Esophagus (tissue), 2 donors: ENCODE measurements around the gene FOXF2. TPM values are rescaled to one million over a fixed set of nuclear protein-coding genes. Genes with fewer than 3 reads are reported as not detected.

ENCODE experiments used
- H3K27ac ChIP-seq, 2 donors: one replicate each; pipeline ENCODE4 v1.5.1; 2013; ENCODE audit warnings: low read depth in 2 of 2, mild to moderate bottlenecking in 2 of 2, inconsistent platforms in 1 of 2, low read length in 1 of 2, moderate library complexity in 1 of 2
- H3K27me3 ChIP-seq, 2 donors: one replicate each; pipeline ENCODE4 v1.6.1; 2013; ENCODE audit warnings: low read length in 2 of 2, control low read depth in 1 of 2, mild to moderate bottlenecking in 1 of 2; ENCODE audit not compliant: insufficient read depth in 2 of 2, control insufficient read depth in 1 of 2
- H3K36me3 ChIP-seq, 2 donors: one replicate each; pipeline ENCODE4 v1.6.1; 2013; ENCODE audit warnings: low read length in 1 of 2; ENCODE audit not compliant: control insufficient read depth in 2 of 2, insufficient read depth in 2 of 2
- H3K4me1 ChIP-seq, 2 donors: one replicate each; pipeline ENCODE4 v1.6.1; 2013; ENCODE audit warnings: low read length in 1 of 2; ENCODE audit not compliant: control insufficient read depth in 2 of 2, insufficient read depth in 2 of 2
- H3K4me3 ChIP-seq, 2 donors: one replicate each; pipeline ENCODE4 v1.5.1; 2013; ENCODE audit warnings: low read length in 2 of 2, mild to moderate bottlenecking in 2 of 2, low read depth in 1 of 2, moderate library complexity in 1 of 2
- H3K9me3 ChIP-seq, 2 donors: one replicate each; pipeline ENCODE4 v1.6.1; 2013; ENCODE audit warnings: mild to moderate bottlenecking in 2 of 2, low read depth in 1 of 2, low read length in 1 of 2, moderate library complexity in 1 of 2; ENCODE audit not compliant: control insufficient read depth in 2 of 2, insufficient read depth in 1 of 2
- WGBS, 2 donors: extraction: QIAGEN DNeasy Blood & Tissue Kit; methylation state at CpG; one replicate each; pipeline ENCODE4 v1.1.7; 2013; 5-methylcytosine and 5-hydroxymethylcytosine counted together
- polyA plus RNA-seq, 2 donors: library from polyadenylated mRNA; stranded (reverse); fragments of 200-250 nt; gene quantifications; one replicate each; pipeline ENCODE4 v1.2.3, GENCODE V29; 2013
- donor health status: healthy with polysubstance abuse.
- donor health status: Bipolar disorder and iron deficiency.

FOXF2 gene
- polyA plus RNA-seq, 2 donors, result 2.3 to 8.1 TPM

GRCh38 chr6:1377526-1377925 is 11.8 kb upstream of the FOXF2 start:
- no peak overlapping the region for H3K4me3 ChIP-seq
- 45 to 51% methylated on average over 11 of the region's 11 CpGs for WGBS, 2 donors
- peaks cover 0 to 15% of the 10 kb centered on the region in 2 donors for H3K4me1 ChIP-seq
- no peaks in the 10 kb centered on the region for H3K36me3 ChIP-seq
- no peaks in the 10 kb centered on the region for H3K9me3 ChIP-seq
- peaks cover 5 to 35% of the 10 kb centered on the region in 2 donors for H3K27me3 ChIP-seq
- H3K27ac ChIP-seq, result no peak overlapping the region

- H3K27me3 ChIP-seq, result peaks cover 0 to 40% of the 10 kb centered on the region in 2 donors
- no peaks in the 10 kb centered on the region for H3K36me3 ChIP-seq
- no peaks in the 10 kb centered on the region for H3K9me3 ChIP-seq
- H3K4me1 ChIP-seq, result peaks cover 0 to 20% of the 10 kb centered on the region in 2 donors
- 12 to 22% methylated on average over 88 to 89 of the region's 89 CpGs for WGBS, 2 donors
- peak overlapping the region in 1 of 2 donors; percentile 5 for H3K27ac ChIP-seq
- H3K4me3 ChIP-seq, result peak overlapping the region in 1 of 2 donors; percentile 8
These were observed 11.0 kb upstream of the FOXF2 start for GRCh38 chr6:1378065-1379016.

- Histone ChIP-seq H3K27me3 (peaks cover 0 to 42% of the 10 kb centered on the region in 2 donors), H3K27ac (peak overlapping the region in 1 of 2 donors; percentile 0), H3K4me3 (peak overlapping the region in 1 of 2 donors; percentile 0), H3K9me3 (no peaks in the 10 kb centered on the region), H3K36me3 (no peaks in the 10 kb centered on the region), H3K4me1 (peaks cover 0 to 20% of the 10 kb centered on the region in 2 donors)
- 25 to 27% methylated on average over 59 to 60 of the region's 60 CpGs for WGBS, 2 donors
These were observed 10.2 kb upstream of the FOXF2 start for GRCh38 chr6:1379017-1379787.

- Histone ChIP-seq H3K4me3 (no peak overlapping the region), H3K9me3 (no peaks in the 10 kb centered on the region), H3K27ac (no peak overlapping the region), H3K36me3 (no peaks in the 10 kb centered on the region), H3K27me3 (peaks cover 2 to 43% of the 10 kb centered on the region in 2 donors), H3K4me1 (peaks cover 0 to 22% of the 10 kb centered on the region in 2 donors)
- WGBS, 2 donors, result 24 to 33% methylated on average over 6 of the region's 6 CpGs
These were observed 9.6 kb upstream of the FOXF2 start for GRCh38 chr6:1379788-1380147.

- Histone ChIP-seq H3K4me1 (peaks cover 0 to 22% of the 10 kb centered on the region in 2 donors), H3K36me3 (no peaks in the 10 kb centered on the region), H3K4me3 (no peak overlapping the region), H3K27me3 (peaks cover 10 to 43% of the 10 kb centered on the region in 2 donors), H3K9me3 (no peaks in the 10 kb centered on the region), H3K27ac (no peak overlapping the region)
- 24 to 31% methylated on average over 20 of the region's 20 CpGs for WGBS, 2 donors
These were observed 8.6 kb upstream of the FOXF2 start for GRCh38 chr6:1380625-1381427.

- peaks cover 0 to 22% of the 10 kb centered on the region in 2 donors for H3K4me1 ChIP-seq
- H3K9me3 ChIP-seq, result no peaks in the 10 kb centered on the region
- H3K27me3 ChIP-seq, result peaks cover 15 to 41% of the 10 kb centered on the region in 2 donors
- H3K27ac ChIP-seq, result peak overlapping the region; percentile 75 to 87
- WGBS, 2 donors, result 1 to 2% methylated on average over 78 to 84 of the region's 87 CpGs
- peak overlapping the region; percentile 34 to 38 for H3K4me3 ChIP-seq
- H3K36me3 ChIP-seq, result no peaks in the 10 kb centered on the region
These were observed 7.7 kb upstream of the FOXF2 start for GRCh38 chr6:1381481-1382330.

GRCh38 chr6:1382331-1382882 is 7.0 kb upstream of the FOXF2 start:
- Histone ChIP-seq H3K4me1 (peaks cover 0 to 22% of the 10 kb centered on the region in 2 donors), H3K27me3 (peaks cover 15 to 36% of the 10 kb centered on the region in 2 donors), H3K9me3 (no peaks in the 10 kb centered on the region), H3K4me3 (peak overlapping the region; percentile 34 to 38), H3K27ac (peak overlapping the region; percentile 75 to 87), H3K36me3 (no peaks in the 10 kb centered on the region)
- 5 to 6% methylated on average over 35 of the region's 35 CpGs for WGBS, 2 donors

- 6 to 8% methylated on average over 55 to 57 of the region's 57 CpGs for WGBS, 2 donors
- Histone ChIP-seq H3K27me3 (peaks cover 15 to 34% of the 10 kb centered on the region in 2 donors), H3K36me3 (no peaks in the 10 kb centered on the region), H3K4me1 (peaks cover 0 to 22% of the 10 kb centered on the region in 2 donors), H3K9me3 (no peaks in the 10 kb centered on the region), H3K4me3 (no peak overlapping the region), H3K27ac (peak overlapping the region; percentile 75 to 87)
These were observed 6.3 kb upstream of the FOXF2 start for GRCh38 chr6:1382883-1383728.
